Calu3 (cell line): ENCODE data around the gene PPP1R13L. TPM values are rescaled to one million over a fixed set of nuclear protein-coding genes. Genes with fewer than 3 reads are reported as not detected.

Experiments used
- BruUV-seq: library from RNA; stranded (reverse); fragments of 400-500 nt; replicated peaks from 2 replicates; lab custom pipeline; 2021; lab: Mats Ljungman, UMichigan
- CTCF ChIA-PET: fragments of 300-600 bp; sonication (Branson Sonifier 250); formaldehyde crosslinking; loops from one replicate; lab custom pipeline; 2022; ENCODE audit warnings: antibody characterized with exemption; lab: Charles Lee
- DNase-seq: peaks from one replicate; pipeline ENCODE4 v3.0.0; 2022
- H3K27ac Mint-ChIP-seq: one replicate; pipeline ENCODE4 v1.8.0; 2022; ENCODE audit warnings: mixed read lengths; ENCODE audit not compliant: unreplicated experiment
- H3K27me3 Mint-ChIP-seq: one replicate; pipeline ENCODE4 v1.8.0; 2022; ENCODE audit warnings: mixed read lengths; ENCODE audit not compliant: unreplicated experiment
- H3K36me3 Mint-ChIP-seq: one replicate; pipeline ENCODE4 v1.8.0; 2022; ENCODE audit warnings: mild to moderate bottlenecking, moderate library complexity, mixed read lengths; ENCODE audit not compliant: insufficient read depth, unreplicated experiment
- H3K4me1 Mint-ChIP-seq: one replicate; pipeline ENCODE4 v1.8.0; 2022; ENCODE audit warnings: mild to moderate bottlenecking, low read depth, mixed read lengths; ENCODE audit not compliant: unreplicated experiment
- H3K4me3 Mint-ChIP-seq: one replicate; pipeline ENCODE4 v1.8.0; 2022; ENCODE audit warnings: mild to moderate bottlenecking, low read depth, moderate library complexity, mixed read lengths; ENCODE audit not compliant: unreplicated experiment
- H3K9me3 Mint-ChIP-seq: one replicate; pipeline ENCODE4 v1.8.0; 2022; ENCODE audit warnings: low read depth, mixed read lengths; ENCODE audit not compliant: unreplicated experiment
- intact Hi-C: fragments of 100-400 bp; cut with micrococcal nuclease; formaldehyde crosslinking; loops from one replicate; pipeline ENCODE4 v1.10.0; 2022; ENCODE audit not compliant: unreplicated experiment
- total RNA-seq: library from RNA; stranded (reverse); gene quantifications from 2 replicates; pipeline ENCODE4 v1.2.3, GENCODE V29; 2022
- TF ChIP-seq, protein P1 (sequence below): fragments of 200-600 bp; IDR thresholded peaks from one replicate; pipeline ENCODE4 v1.8.0; 2022; ENCODE audit warnings: antibody characterized with exemption; ENCODE audit not compliant: unreplicated experiment

The PPP1R13L gene
- total RNA-seq, 1 experiment from 2014 or later, result 135 TPM

DNA sequence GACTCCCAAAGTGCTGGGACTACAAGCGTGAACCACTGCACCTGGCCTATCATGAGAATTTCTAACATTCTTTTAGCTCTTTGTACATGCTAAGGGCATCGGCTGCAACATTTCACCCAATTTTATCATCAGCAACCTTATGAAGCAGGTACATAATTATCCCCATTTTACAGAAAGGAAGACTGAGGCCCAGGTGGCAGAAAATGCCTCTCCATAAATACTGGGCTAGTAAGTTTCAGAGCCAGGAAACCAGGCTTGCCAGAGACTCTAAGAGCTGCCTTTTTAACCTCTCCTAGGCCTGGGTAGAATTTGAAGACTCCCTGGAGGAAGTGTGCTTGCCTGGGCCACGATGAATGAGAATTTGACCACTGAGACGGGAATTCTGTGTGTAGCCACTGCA is 36.7 kb downstream of the PPP1R13L start:
- Mint-ChIP-seq H3K36me3 (peaks cover 35% of the 10 kb centered on the region), H3K4me3 (no peak overlapping the region), H3K27me3 (no peaks in the 10 kb centered on the region), H3K27ac (peak overlapping the region; percentile 30), H3K9me3 (no peaks in the 10 kb centered on the region), H3K4me1 (peaks cover 8% of the 10 kb centered on the region)
- CTCF ChIA-PET, result interaction anchor here (1.1 kb wide), 1 partner anchor 14 kb away, joined by 5 read pairs; no protein-coding TSS in a partner anchor
- TF ChIP-seq, protein P1, sequence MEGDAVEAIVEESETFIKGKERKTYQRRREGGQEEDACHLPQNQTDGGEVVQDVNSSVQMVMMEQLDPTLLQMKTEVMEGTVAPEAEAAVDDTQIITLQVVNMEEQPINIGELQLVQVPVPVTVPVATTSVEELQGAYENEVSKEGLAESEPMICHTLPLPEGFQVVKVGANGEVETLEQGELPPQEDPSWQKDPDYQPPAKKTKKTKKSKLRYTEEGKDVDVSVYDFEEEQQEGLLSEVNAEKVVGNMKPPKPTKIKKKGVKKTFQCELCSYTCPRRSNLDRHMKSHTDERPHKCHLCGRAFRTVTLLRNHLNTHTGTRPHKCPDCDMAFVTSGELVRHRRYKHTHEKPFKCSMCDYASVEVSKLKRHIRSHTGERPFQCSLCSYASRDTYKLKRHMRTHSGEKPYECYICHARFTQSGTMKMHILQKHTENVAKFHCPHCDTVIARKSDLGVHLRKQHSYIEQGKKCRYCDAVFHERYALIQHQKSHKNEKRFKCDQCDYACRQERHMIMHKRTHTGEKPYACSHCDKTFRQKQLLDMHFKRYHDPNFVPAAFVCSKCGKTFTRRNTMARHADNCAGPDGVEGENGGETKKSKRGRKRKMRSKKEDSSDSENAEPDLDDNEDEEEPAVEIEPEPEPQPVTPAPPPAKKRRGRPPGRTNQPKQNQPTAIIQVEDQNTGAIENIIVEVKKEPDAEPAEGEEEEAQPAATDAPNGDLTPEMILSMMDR, result no peak
- intact Hi-C loops, result no loop called here
- TSS peak; percentile 41 for BruUV-seq
- no peak for DNase-seq

DNA sequence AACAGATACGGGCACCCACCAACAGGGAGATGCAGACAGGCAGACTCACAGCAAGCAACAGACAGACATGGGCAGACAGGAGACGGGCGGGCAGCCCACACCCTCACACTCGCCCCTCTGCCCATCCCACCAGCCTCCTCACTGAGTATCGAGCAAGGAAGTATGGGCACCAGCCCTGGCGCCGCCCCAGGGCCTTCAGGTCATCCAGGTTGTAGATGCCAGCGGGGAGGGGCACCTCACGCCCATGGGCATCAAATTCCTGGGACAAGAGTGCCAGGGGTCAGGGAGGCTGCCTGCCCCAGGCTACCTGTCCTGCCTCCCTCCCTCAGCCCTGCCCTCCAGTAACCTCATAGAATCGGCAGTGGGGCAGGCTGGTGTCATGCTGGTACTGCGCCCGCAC is 40.2 kb downstream of the PPP1R13L start:
- CTCF ChIA-PET, result no interaction called here
- Mint-ChIP-seq H3K9me3 (no peaks in the 10 kb centered on the region), H3K27ac (no peak overlapping the region), H3K4me1 (peaks cover 8% of the 10 kb centered on the region), H3K4me3 (no peak overlapping the region), H3K27me3 (no peaks in the 10 kb centered on the region), H3K36me3 (peaks cover 34% of the 10 kb centered on the region)
- intact Hi-C loops, result no loop called here
- no TSS peak for BruUV-seq
- TF ChIP-seq, protein P1, result no peak
- no peak for DNase-seq

DNA sequence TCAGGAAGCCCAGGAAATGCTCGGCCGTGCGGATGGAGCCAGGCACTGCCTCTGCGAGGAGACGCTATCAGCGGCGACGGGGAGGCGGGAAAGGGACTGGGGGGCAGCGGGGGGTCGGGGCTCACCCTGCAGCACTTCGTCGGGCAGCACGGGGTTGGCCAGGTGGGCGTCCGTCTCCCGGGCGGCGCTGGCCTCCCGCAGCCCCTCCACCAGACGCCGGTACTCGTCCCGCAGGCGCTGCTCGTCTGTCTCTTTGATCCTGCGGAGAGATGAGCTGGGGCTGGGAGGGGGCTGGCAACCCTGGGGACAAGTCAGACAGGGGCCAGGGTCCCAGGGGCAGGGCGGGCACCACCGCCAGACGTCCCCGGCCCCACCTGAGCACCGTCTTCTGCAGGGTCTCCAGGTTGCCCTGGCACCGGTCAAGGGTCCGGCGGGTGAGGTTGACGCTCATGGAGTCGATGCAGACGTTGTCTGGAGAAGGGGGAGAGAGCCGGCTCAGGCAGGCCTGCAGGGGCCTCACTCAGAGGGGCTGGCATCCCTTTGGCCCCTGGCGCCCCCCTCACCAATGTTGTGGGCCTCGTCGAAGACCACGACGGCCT is 40.9 kb downstream of the PPP1R13L start:
- intact Hi-C loops, result no loop called here
- no TSS peak for BruUV-seq
- no peaks in the 10 kb centered on the region for H3K9me3 Mint-ChIP-seq
- DNase-seq, result no peak
- no peak overlapping the region for H3K27ac Mint-ChIP-seq
- H3K27me3 Mint-ChIP-seq, result no peaks in the 10 kb centered on the region
- TF ChIP-seq, protein P1, result no peak
- no peak overlapping the region for H3K4me3 Mint-ChIP-seq
- H3K36me3 Mint-ChIP-seq, result peaks cover 30% of the 10 kb centered on the region
- CTCF ChIA-PET, result no interaction called here
- H3K4me1 Mint-ChIP-seq, result peaks cover 4% of the 10 kb centered on the region

DNA sequence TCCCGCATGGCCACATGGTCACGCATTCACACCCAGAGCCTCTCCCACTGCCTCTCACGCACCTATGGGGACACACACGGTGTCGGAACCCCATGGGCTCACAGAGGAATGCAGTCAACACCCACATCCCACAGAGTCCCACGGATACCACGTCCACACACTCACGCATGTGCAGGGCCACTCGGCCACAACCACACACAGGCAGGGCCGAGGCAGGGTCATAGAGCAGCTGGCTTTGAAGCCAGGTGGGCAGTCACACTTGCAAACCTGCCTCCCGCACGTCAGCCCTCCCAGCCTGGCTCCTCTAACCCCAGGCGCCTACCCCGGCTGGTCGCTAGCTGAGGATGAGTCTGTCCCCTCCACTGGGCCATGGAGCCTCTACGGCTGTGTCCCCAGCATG is 42.6 kb downstream of the PPP1R13L start:
- Mint-ChIP-seq H3K36me3 (peaks cover 37% of the 10 kb centered on the region), H3K9me3 (no peaks in the 10 kb centered on the region), H3K4me3 (no peak overlapping the region), H3K27me3 (no peaks in the 10 kb centered on the region), H3K4me1 (no peaks in the 10 kb centered on the region), H3K27ac (no peak overlapping the region)
- BruUV-seq, result no TSS peak
- TF ChIP-seq, protein P1, result no peak
- no peak for DNase-seq
- CTCF ChIA-PET, result no interaction called here
- intact Hi-C loops, result no loop called here
